Stomach (tissue), 9 donors: ENCODE measurements around the gene PKP4. TPM values are rescaled to one million over a fixed set of nuclear protein-coding genes. Genes with fewer than 3 reads are reported as not detected.

Source experiments
- DNase-seq, 2 donors: peaks; one replicate each; pipeline versions ENCODE4 v3.0.0 to v3.0.0-alpha.2; 2013 to 2019
- H3K27ac ChIP-seq, 5 donors: fragments of 200-600 bp in 4 of 5; sonication (generic) in 4 of 5; one replicate each; pipeline ENCODE4 v1.5.1; 2013 to 2019; ENCODE audit warnings: mild to moderate bottlenecking in 1 of 5, moderate library complexity in 1 of 5
- H3K27me3 ChIP-seq, 3 donors: fragments of 200-600 bp; sonication (generic); one replicate each; pipeline ENCODE4 v1.5.1; 2017 to 2019; ENCODE audit warnings: mixed run types in 1 of 3
- H3K36me3 ChIP-seq, 4 donors: fragments of 200-600 bp; sonication (generic); 1 replicate in 3 of 4; 2 replicates in 1 of 4; pipeline ENCODE4 v1.5.1; 2016 to 2019
- H3K4me1 ChIP-seq, 4 donors: fragments of 200-600 bp; sonication (generic); one replicate each; pipeline ENCODE4 v1.5.1; 2016 to 2019
- H3K4me3 ChIP-seq, 4 donors: fragments of 200-600 bp; sonication (generic) in 3 of 4; one replicate each; pipeline ENCODE4 v1.5.1; 2016 to 2019; ENCODE audit warnings: mild to moderate bottlenecking in 1 of 4
- H3K9me3 ChIP-seq, 4 donors: fragments of 200-600 bp; sonication (generic); one replicate each; pipeline ENCODE4 v1.5.1; 2016 to 2019
- CTCF ChIP-seq, 7 experiments: fragments of 450-650 bp in 4 of 7; fragments of 200-600 bp in 3 of 7; sonication (generic) in 3 of 7; IDR thresholded peaks; one replicate each; pipeline ENCODE4 v1.5.1; 2016 to 2019; ENCODE audit warnings: antibody characterized with exemption in 7 of 7, control low read depth in 2 of 7, mild to moderate bottlenecking in 1 of 7
- EP300 ChIP-seq: sonication (generic); formaldehyde crosslinking; IDR thresholded peaks from one replicate; pipeline ENCODE4 v1.6.1; 2017; ENCODE audit warnings: antibody characterized with exemption
- POLR2A ChIP-seq, 4 donors: fragments of 450-650 bp; IDR thresholded peaks; one replicate each; pipeline ENCODE4 v1.6.1; 2016; ENCODE audit warnings: antibody characterized with exemption in 4 of 4, control low read depth in 2 of 4, mild to moderate bottlenecking in 1 of 4, moderate library complexity in 1 of 4
- POLR2AphosphoS5 ChIP-seq, 3 donors: sonication (generic); formaldehyde crosslinking; IDR thresholded peaks; one replicate each; pipeline ENCODE4 v1.6.1; 2016; ENCODE audit warnings: antibody characterized with exemption in 3 of 3
- WGBS, 5 donors: extraction: QIAGEN DNeasy Blood & Tissue Kit in 3 of 5; methylation state at CpG; one replicate each; pipeline versions ENCODE4 v1.1.5 to v1.1.7; 2013 to 2018; 5-methylcytosine and 5-hydroxymethylcytosine counted together
- intact Hi-C: fragments of 100-400 bp; cut with DNase I; formaldehyde crosslinking; loops from one replicate; pipeline ENCODE4 v1.15.1; 2023; ENCODE audit warnings: low total_unique reads
- polyA plus RNA-seq, 3 donors: library from polyadenylated mRNA; stranded (reverse); fragments of 200-250 nt; gene quantifications; one replicate each; pipeline ENCODE4 v1.2.3, GENCODE V29; 2013
- total RNA-seq, 5 donors: library from RNA; depleted of rRNA; stranded (reverse); fragments of >200 nt; gene quantifications; one replicate each; pipeline versions ENCODE4 v1.1.0 to v1.2.3, GENCODE V29; 2014 to 2016
- donor health status: healthy with polysubstance abuse.
- donor health status: Bipolar disorder and iron deficiency.
- donor health status: healthy.

The PKP4 gene
- total and polyA plus RNA-seq, 8 donors: 20.5 to 223 (median 75.8) TPM

GRCh38 chr2:158499383-158499782, 42.6 kb downstream of the PKP4 start:
- no peak overlapping the region for H3K4me3 ChIP-seq
- no peak for DNase-seq
- no peaks in the 10 kb centered on the region for H3K36me3 ChIP-seq
- TF ChIP-seq POLR2AphosphoS5 (IDR thresholded peaks at IDR 0.05): no peak
- TF ChIP-seq EP300: no peak
- no peak for TF ChIP-seq CTCF (IDR thresholded peaks at IDR 0.05)
- TF ChIP-seq POLR2A (IDR thresholded peaks at IDR 0.05): no peak
- WGBS, 5 donors: 84 to 95% (median 92%) methylated on average over 2 of the region's 2 CpGs
- H3K9me3 ChIP-seq: no peaks in the 10 kb centered on the region
- H3K4me1 ChIP-seq: peaks cover 16 to 82% (median 36%) of the 10 kb centered on the region in 4 donors
- intact Hi-C loops: no loop called here
- no peaks in the 10 kb centered on the region for H3K27me3 ChIP-seq
- H3K27ac ChIP-seq: no peak overlapping the region

- no peaks in the 10 kb centered on the region for H3K9me3 ChIP-seq
- no peak for TF ChIP-seq CTCF (IDR thresholded peaks at IDR 0.05)
- no peak for TF ChIP-seq POLR2A (IDR thresholded peaks at IDR 0.05)
- TF ChIP-seq EP300: no peak
- TF ChIP-seq POLR2AphosphoS5 (IDR thresholded peaks at IDR 0.05): no peak
- no peaks in the 10 kb centered on the region for H3K36me3 ChIP-seq
- peak in 1 of 2 donors; percentile 16 for DNase-seq
- no peak overlapping the region for H3K4me3 ChIP-seq
- peaks cover 16 to 86% (median 38%) of the 10 kb centered on the region in 4 donors for H3K4me1 ChIP-seq
- no peak overlapping the region for H3K27ac ChIP-seq
- 80 to 96% (median 90%) methylated on average over 2 of the region's 2 CpGs for WGBS, 5 donors
- H3K27me3 ChIP-seq: no peaks in the 10 kb centered on the region
- intact Hi-C loops: no loop called here
Measured at GRCh38 chr2:158500333-158500732, 43.6 kb downstream of the PKP4 start.

- Histone ChIP-seq H3K27ac (no peak overlapping the region), H3K27me3 (no peaks in the 10 kb centered on the region), H3K4me1 (peaks cover 16 to 82% (median 39%) of the 10 kb centered on the region in 4 donors), H3K36me3 (no peaks in the 10 kb centered on the region), H3K4me3 (no peak overlapping the region), H3K9me3 (no peaks in the 10 kb centered on the region)
- TF ChIP-seq POLR2AphosphoS5 (IDR thresholded peaks at IDR 0.05): no peak
- no peak for TF ChIP-seq EP300
- TF ChIP-seq POLR2A (IDR thresholded peaks at IDR 0.05): no peak
- no peak for TF ChIP-seq CTCF (IDR thresholded peaks at IDR 0.05)
- 24 to 70% (median 50%) methylated on average over 1 of the region's 1 CpG for WGBS, 5 donors
- intact Hi-C loops: no loop called here
- DNase-seq: peak; percentile 35 to 51
Measured at GRCh38 chr2:158501301-158501700, 44.5 kb downstream of the PKP4 start.

GRCh38 chr2:158502974-158503373, 46.2 kb downstream of the PKP4 start:
- TF ChIP-seq CTCF (IDR thresholded peaks at IDR 0.05): no peak
- TF ChIP-seq EP300: no peak
- no peak for TF ChIP-seq POLR2A (IDR thresholded peaks at IDR 0.05)
- TF ChIP-seq POLR2AphosphoS5 (IDR thresholded peaks at IDR 0.05): no peak
- Histone ChIP-seq H3K4me3 (no peak overlapping the region), H3K36me3 (no peaks in the 10 kb centered on the region), H3K27me3 (no peaks in the 10 kb centered on the region), H3K9me3 (no peaks in the 10 kb centered on the region), H3K4me1 (peaks cover 13 to 68% (median 31%) of the 10 kb centered on the region in 4 donors), H3K27ac (no peak overlapping the region)
- intact Hi-C loops: no loop called here
- peak in 1 of 2 donors; percentile 67 for DNase-seq
- WGBS, 5 donors: 47 to 55% (median 52%) methylated on average over 2 of the region's 2 CpGs
